Measurements from ENCODE around the gene PGAP1. TPM values are rescaled to one million over a fixed set of nuclear protein-coding genes. Genes with fewer than 3 reads are reported as not detected.
A peak's percentile ranks its signal among the peaks of the same experiment; 100 is the strongest.

PGAP1 gene
- total and polyA plus RNA-seq, 5 donors from 2014 or later = 1.1 to 19.2 (median 2.2) TPM

- H3K4me1 Mint-ChIP-seq = no peaks in the 10 kb centered on the region
- Histone ChIP-seq H3K9me3 (ENCODE audit: control insufficient read depth in 2 of 2, low read length in 2 of 2) (no peaks in the 10 kb centered on the region), H3K36me3 (ENCODE audit: control insufficient read depth, insufficient read depth, low read length) (no peaks in the 10 kb centered on the region), H3K27me3 (ENCODE audit: control insufficient read depth, insufficient read depth, low read length) (peaks cover 6% of the 10 kb centered on the region), H3K4me1 (ENCODE audit: control insufficient read depth, insufficient read depth, low read length, poor library complexity, severe bottlenecking) (no peaks in the 10 kb centered on the region), H3K4me3 (ENCODE audit: low read depth, low read length) (no peak overlapping the region), H3K27ac (ENCODE audit: insufficient read depth, low read length, poor library complexity, severe bottlenecking) (no peak overlapping the region)
- no peaks in the 10 kb centered on the region for H3K36me3 Mint-ChIP-seq
- no peak overlapping the region for H3K27ac Mint-ChIP-seq
- DNase-seq = no peak
- no peak overlapping the region for H3K4me3 Mint-ChIP-seq
- peaks cover 27% of the 10 kb centered on the region for H3K27me3 Mint-ChIP-seq
- no peaks in the 10 kb centered on the region for H3K9me3 Mint-ChIP-seq
- no peak for ATAC-seq (ENCODE audit: low read depth in 2 of 2)
These were observed 18.1 kb upstream of the PGAP1 start for GRCh38 chr2:196944570-196944969.

GRCh38 chr2:196941398-196942078, 15.0 kb upstream of the PGAP1 start:
- Histone ChIP-seq H3K4me1 (ENCODE audit: control insufficient read depth, insufficient read depth, low read length, poor library complexity, severe bottlenecking) (no peaks in the 10 kb centered on the region), H3K27me3 (ENCODE audit: control insufficient read depth, insufficient read depth, low read length) (peaks cover 6% of the 10 kb centered on the region), H3K27ac (ENCODE audit: insufficient read depth, low read length, poor library complexity, severe bottlenecking) (no peak overlapping the region), H3K4me3 (ENCODE audit: low read depth, low read length) (no peak overlapping the region), H3K9me3 (ENCODE audit: control insufficient read depth in 2 of 2, low read length in 2 of 2) (no peaks in the 10 kb centered on the region), H3K36me3 (ENCODE audit: control insufficient read depth, insufficient read depth, low read length) (no peaks in the 10 kb centered on the region)
- no peaks in the 10 kb centered on the region for H3K4me1 Mint-ChIP-seq
- H3K36me3 Mint-ChIP-seq = no peaks in the 10 kb centered on the region
- no peak overlapping the region for H3K4me3 Mint-ChIP-seq
- no peak overlapping the region for H3K27ac Mint-ChIP-seq
- H3K27me3 Mint-ChIP-seq = peaks cover 20% of the 10 kb centered on the region
- no peaks in the 10 kb centered on the region for H3K9me3 Mint-ChIP-seq
- no peak for DNase-seq
- no peak for ATAC-seq (ENCODE audit: low read depth in 2 of 2)

GRCh38 chr2:196939371-196939770, 12.9 kb upstream of the PGAP1 start:
- no peak for ATAC-seq (ENCODE audit: low read depth in 2 of 2)
- Mint-ChIP-seq H3K27ac (no peak overlapping the region), H3K27me3 (peaks cover 18% of the 10 kb centered on the region), H3K9me3 (no peaks in the 10 kb centered on the region), H3K4me3 (no peak overlapping the region), H3K36me3 (no peaks in the 10 kb centered on the region), H3K4me1 (peaks cover 0 to 3% (median 0%) of the 10 kb centered on the region in 4 donors)
- Histone ChIP-seq H3K9me3 (ENCODE audit: control insufficient read depth in 2 of 2, low read length in 2 of 2) (no peaks in the 10 kb centered on the region), H3K27me3 (ENCODE audit: control insufficient read depth, insufficient read depth, low read length) (peaks cover 6% of the 10 kb centered on the region), H3K36me3 (ENCODE audit: control insufficient read depth, insufficient read depth, low read length) (no peaks in the 10 kb centered on the region), H3K4me3 (ENCODE audit: low read depth, low read length) (no peak overlapping the region), H3K4me1 (ENCODE audit: control insufficient read depth, insufficient read depth, low read length, poor library complexity, severe bottlenecking) (no peaks in the 10 kb centered on the region), H3K27ac (ENCODE audit: insufficient read depth, low read length, poor library complexity, severe bottlenecking) (no peak overlapping the region)
- DNase-seq = no peak

GRCh38 chr2:196935432-196935831, 8.9 kb upstream of the PGAP1 start:
- no peaks in the 10 kb centered on the region for H3K4me1 ChIP-seq (ENCODE audit: control insufficient read depth, insufficient read depth, low read length, poor library complexity, severe bottlenecking)
- no peaks in the 10 kb centered on the region for H3K36me3 ChIP-seq (ENCODE audit: control insufficient read depth, insufficient read depth, low read length)
- no peaks in the 10 kb centered on the region for H3K36me3 Mint-ChIP-seq
- H3K27me3 ChIP-seq (ENCODE audit: control insufficient read depth, insufficient read depth, low read length) = no peaks in the 10 kb centered on the region
- H3K27ac Mint-ChIP-seq = no peak overlapping the region
- DNase-seq (no peak), ATAC-seq (ENCODE audit: low read depth in 2 of 2) (no peak)
- no peak overlapping the region for H3K27ac ChIP-seq (ENCODE audit: insufficient read depth, low read length, poor library complexity, severe bottlenecking)
- peaks cover 5% of the 10 kb centered on the region for H3K27me3 Mint-ChIP-seq
- H3K4me3 ChIP-seq (ENCODE audit: low read depth, low read length) = no peak overlapping the region
- no peaks in the 10 kb centered on the region for H3K9me3 Mint-ChIP-seq
- H3K4me3 Mint-ChIP-seq = no peak overlapping the region
- no peaks in the 10 kb centered on the region for H3K9me3 ChIP-seq (ENCODE audit: control insufficient read depth in 2 of 2, low read length in 2 of 2)
- peaks cover 0 to 4% (median 2%) of the 10 kb centered on the region in 4 donors for H3K4me1 Mint-ChIP-seq

- ATAC-seq (ENCODE audit: low read depth in 2 of 2) = no peak
- H3K27me3 Mint-ChIP-seq = peaks cover 5% of the 10 kb centered on the region
- no peaks in the 10 kb centered on the region for H3K36me3 Mint-ChIP-seq
- H3K27ac Mint-ChIP-seq = no peak overlapping the region
- H3K27ac ChIP-seq (ENCODE audit: insufficient read depth, low read length, poor library complexity, severe bottlenecking) = no peak overlapping the region
- H3K9me3 Mint-ChIP-seq = no peaks in the 10 kb centered on the region
- no peaks in the 10 kb centered on the region for H3K9me3 ChIP-seq (ENCODE audit: control insufficient read depth in 2 of 2, low read length in 2 of 2)
- no peak overlapping the region for H3K4me3 Mint-ChIP-seq
- peaks cover 0 to 4% (median 2%) of the 10 kb centered on the region in 4 donors for H3K4me1 Mint-ChIP-seq
- H3K4me1 ChIP-seq (ENCODE audit: control insufficient read depth, insufficient read depth, low read length, poor library complexity, severe bottlenecking) = no peaks in the 10 kb centered on the region
- H3K4me3 ChIP-seq (ENCODE audit: low read depth, low read length) = no peak overlapping the region
- H3K36me3 ChIP-seq (ENCODE audit: control insufficient read depth, insufficient read depth, low read length) = no peaks in the 10 kb centered on the region
- no peaks in the 10 kb centered on the region for H3K27me3 ChIP-seq (ENCODE audit: control insufficient read depth, insufficient read depth, low read length)
- DNase-seq = no peak
These were observed 8.2 kb upstream of the PGAP1 start for GRCh38 chr2:196934672-196935071.

GRCh38 chr2:196931555-196931954, 5.0 kb upstream of the PGAP1 start:
- Mint-ChIP-seq H3K4me3 (no peak overlapping the region), H3K27me3 (peaks cover 8% of the 10 kb centered on the region), H3K4me1 (peaks cover 9 to 12% (median 10%) of the 10 kb centered on the region in 4 donors), H3K9me3 (peaks cover 0 to 2% (median 0%) of the 10 kb centered on the region in 7 donors), H3K36me3 (no peaks in the 10 kb centered on the region), H3K27ac (no peak overlapping the region)
- Histone ChIP-seq H3K4me3 (ENCODE audit: low read depth, low read length) (no peak overlapping the region), H3K36me3 (ENCODE audit: control insufficient read depth, insufficient read depth, low read length) (no peaks in the 10 kb centered on the region), H3K9me3 (ENCODE audit: control insufficient read depth in 2 of 2, low read length in 2 of 2) (no peaks in the 10 kb centered on the region), H3K27ac (ENCODE audit: insufficient read depth, low read length, poor library complexity, severe bottlenecking) (no peak overlapping the region), H3K27me3 (ENCODE audit: control insufficient read depth, insufficient read depth, low read length) (no peaks in the 10 kb centered on the region), H3K4me1 (ENCODE audit: control insufficient read depth, insufficient read depth, low read length, poor library complexity, severe bottlenecking) (peaks cover 9% of the 10 kb centered on the region)
- ATAC-seq (ENCODE audit: low read depth in 2 of 2) (no peak), DNase-seq (no peak)

GRCh38 chr2:196927376-196928225, 1.1 kb upstream of the PGAP1 start:
- no peaks in the 10 kb centered on the region for H3K36me3 Mint-ChIP-seq
- ATAC-seq (ENCODE audit: low read depth in 2 of 2) (peak; percentile 49 to 54), DNase-seq (peak; percentile 16 to 91 (median 53))
- Histone ChIP-seq H3K4me1 (ENCODE audit: control insufficient read depth, insufficient read depth, low read length, poor library complexity, severe bottlenecking) (peaks cover 37% of the 10 kb centered on the region), H3K27me3 (ENCODE audit: control insufficient read depth, insufficient read depth, low read length) (no peaks in the 10 kb centered on the region), H3K4me3 (ENCODE audit: low read depth, low read length) (peak overlapping the region; percentile 96), H3K36me3 (ENCODE audit: control insufficient read depth, insufficient read depth, low read length) (no peaks in the 10 kb centered on the region), H3K27ac (ENCODE audit: insufficient read depth, low read length, poor library complexity, severe bottlenecking) (peak overlapping the region; percentile 70), H3K9me3 (ENCODE audit: control insufficient read depth in 2 of 2, low read length in 2 of 2) (no peaks in the 10 kb centered on the region)
- H3K4me3 Mint-ChIP-seq = peak overlapping the region; percentile 95 to 98 (median 97)
- peaks cover 26 to 38% (median 35%) of the 10 kb centered on the region in 4 donors for H3K4me1 Mint-ChIP-seq
- H3K9me3 Mint-ChIP-seq = peaks cover 0 to 2% (median 0%) of the 10 kb centered on the region in 7 donors
- peaks cover 8% of the 10 kb centered on the region for H3K27me3 Mint-ChIP-seq
- peak overlapping the region; percentile 91 to 95 (median 93) for H3K27ac Mint-ChIP-seq
